WI38 (cell line): ENCODE measurements around the gene DGAT2.

Experiments
- H3K4me3 ChIP-seq: 2 replicates; pipeline ENCODE4 v1.5.1; 2011; ENCODE audit warnings: low read depth, mild to moderate bottlenecking, control low read depth, low read length
- CTCF ChIP-seq: IDR thresholded peaks from 2 replicates; pipeline ENCODE4 v1.5.1; 2012; ENCODE audit warnings: low read depth, mild to moderate bottlenecking, control low read depth, low read length

Gene DGAT2

GRCh38 chr11:75813622-75814039 is 45.1 kb downstream of the DGAT2 start:
- no peak overlapping the region for H3K4me3 ChIP-seq
- no peak for TF ChIP-seq CTCF

- TF ChIP-seq CTCF = no peak
- peak overlapping the region; percentile 89 for H3K4me3 ChIP-seq
These were observed 45.7 kb downstream of the DGAT2 start for GRCh38 chr11:75814363-75814676.

- peak within 1 kb of the TSS; percentile 89 for H3K4me3 ChIP-seq
- no peak for TF ChIP-seq CTCF
These were observed 46.2 kb downstream of the DGAT2 start, which contains the start of gene UVRAG for GRCh38 chr11:75814677-75815344. Gene UVRAG, plus strand, starts transcription at chr11:75815210. Its CDS starts 198 bp downstream, at chr11:75815408.

- no peak for TF ChIP-seq CTCF
- H3K4me3 ChIP-seq = peak overlapping the region; percentile 89
These were observed 47.0 kb downstream of the DGAT2 start for GRCh38 chr11:75815345-75816168.

- peak overlapping the region; percentile 89 for H3K4me3 ChIP-seq
These were observed 48.1 kb downstream of the DGAT2 start for GRCh38 chr11:75816561-75817239.

GRCh38 chr11:75820645-75821044 is 52.1 kb downstream of the DGAT2 start:
- H3K4me3 ChIP-seq = no peak overlapping the region
- no peak for TF ChIP-seq CTCF

More at GRCh38 chr11:75816561-75817239, 48.1 kb downstream of the DGAT2 start:
- no peak for TF ChIP-seq CTCF
